ENCODE measurements around the gene DHRSX. TPM values are rescaled to one million over a fixed set of nuclear protein-coding genes. Genes with fewer than 3 reads are reported as not detected.

The DHRSX gene, protein sequence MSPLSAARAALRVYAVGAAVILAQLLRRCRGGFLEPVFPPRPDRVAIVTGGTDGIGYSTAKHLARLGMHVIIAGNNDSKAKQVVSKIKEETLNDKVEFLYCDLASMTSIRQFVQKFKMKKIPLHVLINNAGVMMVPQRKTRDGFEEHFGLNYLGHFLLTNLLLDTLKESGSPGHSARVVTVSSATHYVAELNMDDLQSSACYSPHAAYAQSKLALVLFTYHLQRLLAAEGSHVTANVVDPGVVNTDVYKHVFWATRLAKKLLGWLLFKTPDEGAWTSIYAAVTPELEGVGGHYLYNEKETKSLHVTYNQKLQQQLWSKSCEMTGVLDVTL
- total RNA-seq, result 10 to 100 TPM in 3 of 4 donors, 1 to 10 TPM in 1; 9.6 to 19.3 (median 12.7) TPM
- 1 to 10 TPM; 5.6 to 7.8 (median 7.2) TPM for polyA plus RNA-seq
- long read RNA-seq, donor 1, transcript DHRSX-201 (7 exons, 2,571 nt), result major isoform, 7 of 15 reads
- long read RNA-seq, donor 1, partial matches to known transcripts, result 1 of 15 reads
- long read RNA-seq, donor 1, other reads (novel, unspliced or antisense), result 7 of 15 reads
- long read RNA-seq, donor 2, transcript DHRSX-201 (7 exons, 2,571 nt), result major isoform, 13 of 28 reads
- long read RNA-seq, donor 2, partial matches to known transcripts, result 2 of 28 reads
- long read RNA-seq, donor 2, other reads (novel, unspliced or antisense), result 13 of 28 reads

DNA sequence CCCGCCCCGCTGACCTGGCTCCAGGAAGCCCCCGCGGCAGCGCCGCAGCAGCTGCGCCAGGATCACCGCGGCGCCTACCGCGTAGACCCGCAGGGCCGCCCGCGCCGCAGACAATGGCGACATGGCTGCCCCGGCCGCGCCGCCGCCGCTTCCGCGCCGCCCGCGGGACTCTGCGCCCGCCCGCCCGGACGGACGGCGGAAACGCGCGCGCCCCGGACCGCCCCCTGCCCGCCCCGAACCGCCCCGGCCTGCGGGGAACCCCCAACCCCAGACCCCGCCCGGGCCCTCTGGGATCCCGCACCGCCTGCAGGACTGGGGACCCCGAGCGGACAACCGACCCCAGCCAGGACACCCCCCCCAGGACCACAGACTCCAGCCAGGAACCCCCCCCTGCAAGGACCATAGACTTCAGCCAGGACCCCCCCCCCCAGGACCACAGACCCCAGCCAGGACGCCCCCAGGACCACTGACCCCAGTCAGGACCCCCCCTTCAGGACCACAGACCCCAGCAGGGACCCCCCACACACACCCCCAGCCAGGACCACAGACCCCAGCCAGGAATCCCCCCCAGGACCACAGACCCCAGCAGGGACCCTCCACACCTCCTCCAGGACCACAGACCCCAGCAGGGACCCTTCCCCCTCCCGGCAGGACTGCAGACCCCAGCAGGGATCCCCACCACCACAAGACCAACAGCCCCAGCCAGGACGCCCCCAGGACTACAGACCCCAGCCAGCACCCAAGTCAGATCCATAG lies at the start of gene DHRSX, which contains the start of gene ZBED1:
DHRSX (minus strand) TSS at position 174 of the 756 bp plus-strand sequence; CDS start at position 123, 51 bp downstream.
ZBED1 (minus strand) TSS at position 174 of the 756 bp plus-strand sequence. CDS start 10,257 bp downstream, outside the sequence.
- H3K4me1 ChIP-seq, result peaks cover 14% of the 10 kb centered on the region
- H3K27ac ChIP-seq, result peak within 1 kb of the TSS; percentile 90
- peaks cover 0 to 4% of the 10 kb centered on the region in 2 donors for H3K36me3 ChIP-seq (ENCODE audit: insufficient read depth in 1 of 2, low read depth in 1 of 2)
- peak within 1 kb of the TSS; percentile 85 for H3K4me3 ChIP-seq
- intact Hi-C loops (cut with DNase I), result loop anchor here in 1 of 2 donors (5.0 kb wide), 1 partner anchor 179 kb away; no protein-coding TSS in a partner anchor
- H3K9me3 ChIP-seq, result no peaks in the 10 kb centered on the region
- DNase-seq (peak; percentile 47 to 66), ATAC-seq (peak; percentile 29 to 50 (median 44))
- H3K27me3 ChIP-seq (ENCODE audit: insufficient read depth in 3 of 3, low read length in 2 of 3), result no peaks in the 10 kb centered on the region
- TF ChIP-seq, protein P1, sequence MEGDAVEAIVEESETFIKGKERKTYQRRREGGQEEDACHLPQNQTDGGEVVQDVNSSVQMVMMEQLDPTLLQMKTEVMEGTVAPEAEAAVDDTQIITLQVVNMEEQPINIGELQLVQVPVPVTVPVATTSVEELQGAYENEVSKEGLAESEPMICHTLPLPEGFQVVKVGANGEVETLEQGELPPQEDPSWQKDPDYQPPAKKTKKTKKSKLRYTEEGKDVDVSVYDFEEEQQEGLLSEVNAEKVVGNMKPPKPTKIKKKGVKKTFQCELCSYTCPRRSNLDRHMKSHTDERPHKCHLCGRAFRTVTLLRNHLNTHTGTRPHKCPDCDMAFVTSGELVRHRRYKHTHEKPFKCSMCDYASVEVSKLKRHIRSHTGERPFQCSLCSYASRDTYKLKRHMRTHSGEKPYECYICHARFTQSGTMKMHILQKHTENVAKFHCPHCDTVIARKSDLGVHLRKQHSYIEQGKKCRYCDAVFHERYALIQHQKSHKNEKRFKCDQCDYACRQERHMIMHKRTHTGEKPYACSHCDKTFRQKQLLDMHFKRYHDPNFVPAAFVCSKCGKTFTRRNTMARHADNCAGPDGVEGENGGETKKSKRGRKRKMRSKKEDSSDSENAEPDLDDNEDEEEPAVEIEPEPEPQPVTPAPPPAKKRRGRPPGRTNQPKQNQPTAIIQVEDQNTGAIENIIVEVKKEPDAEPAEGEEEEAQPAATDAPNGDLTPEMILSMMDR (IDR thresholded peaks at IDR 0.05), result no peak
- 3 to 5% (median 3%) methylated on average over 28 to 57 of the region's 57 CpGs for WGBS, 3 donors

DNA sequence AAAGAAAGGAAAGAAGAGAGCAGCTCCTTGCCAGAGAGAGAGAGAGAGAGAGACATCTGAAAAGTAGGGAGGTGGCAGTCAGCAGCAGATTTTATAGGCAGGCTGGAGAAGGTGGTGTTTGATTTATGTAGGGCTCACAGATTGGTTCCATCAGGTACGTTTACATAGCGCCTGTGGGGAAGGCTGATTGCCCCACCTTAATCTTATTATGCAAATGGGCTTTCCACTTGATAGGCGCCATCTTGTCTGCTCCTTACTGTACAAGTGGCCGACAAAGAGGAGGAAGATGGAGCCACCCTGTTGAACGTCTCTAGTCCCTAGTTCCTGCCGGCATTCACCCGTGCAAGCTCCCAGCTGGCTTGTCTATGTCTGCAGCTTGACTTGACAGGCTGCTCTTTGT lies 49.1 kb upstream of the DHRSX start:
- peaks cover 0 to 8% (median 3%) of the 10 kb centered on the region in 3 donors for H3K27me3 ChIP-seq (ENCODE audit: insufficient read depth in 3 of 3, low read length in 2 of 3)
- TF ChIP-seq, protein P1 (IDR thresholded peaks at IDR 0.05), result no peak
- ATAC-seq (no peak), DNase-seq (no peak)
- no peak overlapping the region for H3K4me3 ChIP-seq
- intact Hi-C loops (cut with DNase I), result no loop called here
- H3K9me3 ChIP-seq, result no peaks in the 10 kb centered on the region
- no peaks in the 10 kb centered on the region for H3K36me3 ChIP-seq (ENCODE audit: insufficient read depth in 1 of 2, low read depth in 1 of 2)
- 37 to 44% (median 40%) methylated on average over 7 of the region's 7 CpGs for WGBS, 3 donors
- H3K4me1 ChIP-seq, result no peaks in the 10 kb centered on the region
- no peak overlapping the region for H3K27ac ChIP-seq

DNA sequence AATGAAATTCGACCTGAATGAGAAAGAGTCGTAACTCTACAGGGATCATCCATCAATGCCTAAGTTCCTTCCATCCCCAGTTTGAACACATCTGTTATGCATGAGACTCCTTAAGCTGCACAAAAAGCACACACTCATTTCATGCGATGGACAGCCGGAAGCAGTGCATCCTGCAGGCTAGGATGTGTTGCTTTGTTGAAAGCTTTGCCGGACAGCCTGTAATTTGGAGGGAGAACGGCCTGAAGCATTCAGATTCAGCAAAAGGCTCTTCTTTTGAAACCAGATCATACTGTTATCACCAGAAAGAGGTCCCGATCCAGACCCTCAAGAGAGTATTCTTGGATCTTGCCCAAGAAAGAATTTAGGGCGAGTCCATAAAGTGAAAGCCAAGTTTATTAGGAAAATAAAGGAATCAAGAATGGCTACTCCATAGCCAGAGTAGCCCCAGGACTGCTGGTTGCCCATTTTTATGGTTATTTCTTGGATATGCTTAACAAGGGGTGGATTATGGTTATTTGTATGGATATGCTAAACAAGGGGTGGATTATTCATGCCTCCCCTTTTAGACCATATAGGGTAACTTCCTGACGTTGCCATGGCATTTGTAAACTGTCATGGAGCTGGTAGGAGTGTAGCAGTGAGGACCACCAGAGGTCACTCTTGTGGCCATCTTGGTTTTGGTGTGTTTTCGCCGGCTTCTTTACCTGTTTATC lies 48.1 kb upstream of the DHRSX start:
- no peaks in the 10 kb centered on the region for H3K4me1 ChIP-seq
- intact Hi-C loops (cut with DNase I), result no loop called here
- no peaks in the 10 kb centered on the region for H3K9me3 ChIP-seq
- ATAC-seq, result no peak
- DNase-seq, result no peak
- WGBS, 3 donors, result 29 to 31% (median 30%) methylated on average over 11 of the region's 11 CpGs
- H3K27ac ChIP-seq, result no peak overlapping the region
- TF ChIP-seq, protein P1 (IDR thresholded peaks at IDR 0.05), result no peak
- no peak overlapping the region for H3K4me3 ChIP-seq
- peaks cover 0 to 3% (median 0%) of the 10 kb centered on the region in 3 donors for H3K27me3 ChIP-seq (ENCODE audit: insufficient read depth in 3 of 3, low read length in 2 of 3)
- no peaks in the 10 kb centered on the region for H3K36me3 ChIP-seq (ENCODE audit: insufficient read depth in 1 of 2, low read depth in 1 of 2)

DNA sequence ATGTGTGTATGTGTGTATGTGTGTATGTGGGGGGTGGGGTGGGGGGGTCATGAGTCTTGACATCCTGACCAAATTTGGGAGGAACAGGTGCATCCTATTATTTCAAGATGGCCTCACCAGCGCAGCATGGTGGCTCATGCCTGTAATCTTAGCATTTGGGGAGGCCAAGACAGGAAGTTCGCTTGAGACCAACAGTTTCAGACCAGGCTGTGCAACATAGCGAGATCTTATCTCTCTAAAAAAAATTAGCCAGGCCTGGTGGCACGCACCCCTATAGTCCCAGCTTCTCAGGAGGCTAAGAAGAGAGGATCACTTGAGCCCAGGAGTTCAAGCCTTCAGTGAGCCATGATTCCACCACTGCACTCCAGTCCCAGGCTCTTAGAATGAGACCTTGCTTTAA lies 47.0 kb upstream of the DHRSX start:
- ATAC-seq (no peak), DNase-seq (no peak)
- peaks cover 0 to 3% (median 2%) of the 10 kb centered on the region in 3 donors for H3K27me3 ChIP-seq (ENCODE audit: insufficient read depth in 3 of 3, low read length in 2 of 3)
- no peaks in the 10 kb centered on the region for H3K9me3 ChIP-seq
- intact Hi-C loops (cut with DNase I), result no loop called here
- H3K36me3 ChIP-seq (ENCODE audit: insufficient read depth in 1 of 2, low read depth in 1 of 2), result no peaks in the 10 kb centered on the region
- H3K4me1 ChIP-seq, result no peaks in the 10 kb centered on the region
- TF ChIP-seq, protein P1 (IDR thresholded peaks at IDR 0.05), result no peak
- H3K4me3 ChIP-seq, result no peak overlapping the region
- no peak overlapping the region for H3K27ac ChIP-seq
- WGBS, 3 donors, result 63 to 86% (median 84%) methylated on average over 4 of the region's 4 CpGs

Measured in psoas muscle (tissue), 8 donors.